H9 (cell line): ENCODE measurements around the gene BSN. TPM values are rescaled to one million over a fixed set of nuclear protein-coding genes. Genes with fewer than 3 reads are reported as not detected.

Experiments
- DNase-seq: peaks from one replicate; pipeline ENCODE4 v3.0.0-alpha.2; 2017
- H2AFZ ChIP-seq: one replicate; pipeline ENCODE4 v1.6.1; 2013; ENCODE audit warnings: mild to moderate bottlenecking, low read length, control low read depth, moderate library complexity
- H2AK5ac ChIP-seq: 2 replicates; pipeline ENCODE4 v1.6.1; 2013; ENCODE audit warnings: low read length, control low read depth, mixed read lengths; ENCODE audit not compliant: insufficient read length
- H2BK120ac ChIP-seq: one replicate; pipeline ENCODE4 v1.6.1; 2013; ENCODE audit warnings: low read depth, mild to moderate bottlenecking, low read length, control low read depth, inconsistent platforms; ENCODE audit not compliant: poor library complexity, severe bottlenecking
- H2BK12ac ChIP-seq: 2 replicates; pipeline ENCODE4 v1.6.1; 2013; ENCODE audit warnings: low read length, control low read depth, mixed read lengths, low read depth; ENCODE audit not compliant: insufficient read length
- H2BK15ac ChIP-seq: 2 replicates; pipeline ENCODE4 v1.6.1; 2013; ENCODE audit warnings: low read depth, low read length, control low read depth
- H2BK20ac ChIP-seq: one replicate; pipeline ENCODE4 v1.6.1; 2013; ENCODE audit warnings: low read depth, mild to moderate bottlenecking, low read length, control low read depth, inconsistent platforms; ENCODE audit not compliant: poor library complexity, severe bottlenecking
- H2BK5ac ChIP-seq: 2 replicates; pipeline ENCODE4 v1.6.1; 2013; ENCODE audit warnings: low read length, control low read depth, mixed read lengths; ENCODE audit not compliant: insufficient read length
- H3K14ac ChIP-seq: 2 replicates; pipeline ENCODE4 v1.6.1; 2013; ENCODE audit warnings: low read length, control low read depth; ENCODE audit not compliant: insufficient read depth
- H3K18ac ChIP-seq: 2 replicates; pipeline ENCODE4 v1.6.1; 2013; ENCODE audit warnings: low read depth, mild to moderate bottlenecking, mixed read lengths, low read length, control low read depth; ENCODE audit not compliant: insufficient read length
- H3K23ac ChIP-seq: 2 replicates; pipeline ENCODE4 v1.6.1; 2013; ENCODE audit warnings: low read length, control low read depth, mixed read lengths, low read depth; ENCODE audit not compliant: insufficient read length
- H3K23me2 ChIP-seq: 2 replicates; pipeline ENCODE4 v1.6.1; 2013; ENCODE audit warnings: low read depth, mild to moderate bottlenecking, mixed read lengths, low read length, control low read depth; ENCODE audit not compliant: insufficient read length, poor library complexity, severe bottlenecking
- H3K27ac ChIP-seq: 2 replicates; pipeline ENCODE4 v1.5.1; 2013; ENCODE audit warnings: low read length, control low read depth, mixed read lengths, low read depth; ENCODE audit not compliant: insufficient read length
- H3K27me3 ChIP-seq: 2 replicates; pipeline ENCODE4 v1.6.1; 2013; ENCODE audit warnings: low read length, control low read depth, inconsistent platforms; ENCODE audit not compliant: insufficient read depth
- H3K4ac ChIP-seq: 2 replicates; pipeline ENCODE4 v1.6.1; 2013; ENCODE audit warnings: low read depth, mild to moderate bottlenecking, control low read depth, inconsistent platforms, low read length, moderate library complexity
- H3K4me1 ChIP-seq: 2 replicates; pipeline ENCODE4 v1.6.1; 2013; ENCODE audit warnings: low read length, control low read depth, inconsistent platforms; ENCODE audit not compliant: insufficient read depth
- H3K4me2 ChIP-seq: 2 replicates; pipeline ENCODE4 v1.6.1; 2013; ENCODE audit warnings: low read length, control low read depth, mixed read lengths; ENCODE audit not compliant: insufficient read length, insufficient read depth
- H3K56ac ChIP-seq: 2 replicates; pipeline ENCODE4 v1.6.1; 2013; ENCODE audit warnings: low read depth, mild to moderate bottlenecking, mixed read lengths, low read length, control low read depth; ENCODE audit not compliant: insufficient read length
- H3K79me1 ChIP-seq: 2 replicates; pipeline ENCODE4 v1.6.1; 2013; ENCODE audit warnings: low read depth, mild to moderate bottlenecking, moderate library complexity, low read length, control low read depth, inconsistent platforms; ENCODE audit not compliant: insufficient read depth, poor library complexity, severe bottlenecking
- H3K79me2 ChIP-seq: 2 replicates; pipeline ENCODE4 v1.6.1; 2013; ENCODE audit warnings: low read length, control low read depth, inconsistent platforms; ENCODE audit not compliant: insufficient read depth
- H3K9ac ChIP-seq: 2 replicates; pipeline ENCODE4 v1.6.1; 2013; ENCODE audit warnings: low read length, control low read depth, mixed read lengths; ENCODE audit not compliant: insufficient read length; ENCODE audit errors: extremely low read depth
- H3K9me3 ChIP-seq: one replicate; pipeline ENCODE4 v1.6.1; 2013; ENCODE audit warnings: low read depth, low read length, inconsistent platforms; ENCODE audit not compliant: control insufficient read depth
- H3T11ph ChIP-seq: one replicate; pipeline ENCODE4 v1.6.1; 2013; ENCODE audit warnings: mild to moderate bottlenecking, low read length, control low read depth, inconsistent platforms
- H4K20me1 ChIP-seq: one replicate; pipeline ENCODE4 v1.6.1; 2013; ENCODE audit not compliant: control insufficient read depth, insufficient read length, insufficient read depth
- H4K5ac ChIP-seq: 2 replicates; pipeline ENCODE4 v1.6.1; 2013; ENCODE audit warnings: low read depth, mild to moderate bottlenecking, mixed read lengths, low read length, control low read depth; ENCODE audit not compliant: insufficient read length
- H4K8ac ChIP-seq: replicated peaks from 2 replicates; pipeline ENCODE4 v1.6.1; 2013; ENCODE audit warnings: low read length, control low read depth, mixed read lengths, low read depth; ENCODE audit not compliant: insufficient read length
- H4K91ac ChIP-seq: 2 replicates; pipeline ENCODE4 v1.6.1; 2013; ENCODE audit warnings: low read depth, mild to moderate bottlenecking, moderate library complexity, mixed read lengths, low read length, control low read depth; ENCODE audit not compliant: insufficient read length
- H3K27ac Mint-ChIP-seq, 3 experiments: 2 replicates in 2 of 3; 3 replicates in 1 of 3; pipeline ENCODE4 v1.8.0; 2020 to 2021; ENCODE audit warnings: mixed read lengths in 3 of 3, mild to moderate bottlenecking in 1 of 3, moderate library complexity in 1 of 3
- H3K27me3 Mint-ChIP-seq: 2 replicates; pipeline ENCODE4 v1.8.0; 2021; ENCODE audit warnings: low read depth, mild to moderate bottlenecking, moderate library complexity, mixed read lengths
- H3K36me3 Mint-ChIP-seq, 3 experiments: 2 replicates in 2 of 3; 3 replicates in 1 of 3; pipeline ENCODE4 v1.8.0; 2020 to 2021; ENCODE audit warnings: low read depth in 3 of 3, mixed read lengths in 3 of 3; ENCODE audit not compliant: insufficient read depth in 1 of 3
- H3K4me1 Mint-ChIP-seq, 2 experiments: 2 replicates each; pipeline ENCODE4 v1.8.0; 2020; ENCODE audit warnings: mixed read lengths in 2 of 2
- H3K4me3 Mint-ChIP-seq, 2 experiments: 2 replicates in 1 of 2; 3 replicates in 1 of 2; pipeline ENCODE4 v1.8.0; 2020 to 2021; ENCODE audit warnings: mild to moderate bottlenecking in 2 of 2, mixed read lengths in 2 of 2, moderate library complexity in 1 of 2
- H3K9me3 Mint-ChIP-seq, 2 experiments: 2 replicates in 1 of 2; 3 replicates in 1 of 2; pipeline ENCODE4 v1.8.0; 2020; ENCODE audit warnings: mild to moderate bottlenecking in 2 of 2, mixed read lengths in 2 of 2, moderate library complexity in 1 of 2
- total RNA-seq: library from RNA; stranded (reverse); gene quantifications from 2 replicates; pipeline ENCODE4 v1.2.1, GENCODE V29; 2021
- TF ChIP-seq, protein P1 (sequence below): fragments of 200-600 bp; sonication (generic); conservative IDR thresholded peaks from 3 replicates; pipeline ENCODE4 v1.8.0; 2021; ENCODE audit warnings: antibody characterized with exemption, mild to moderate bottlenecking

Gene BSN
- total RNA-seq, 1 experiment from 2014 or later, result 2.4 TPM

DNA sequence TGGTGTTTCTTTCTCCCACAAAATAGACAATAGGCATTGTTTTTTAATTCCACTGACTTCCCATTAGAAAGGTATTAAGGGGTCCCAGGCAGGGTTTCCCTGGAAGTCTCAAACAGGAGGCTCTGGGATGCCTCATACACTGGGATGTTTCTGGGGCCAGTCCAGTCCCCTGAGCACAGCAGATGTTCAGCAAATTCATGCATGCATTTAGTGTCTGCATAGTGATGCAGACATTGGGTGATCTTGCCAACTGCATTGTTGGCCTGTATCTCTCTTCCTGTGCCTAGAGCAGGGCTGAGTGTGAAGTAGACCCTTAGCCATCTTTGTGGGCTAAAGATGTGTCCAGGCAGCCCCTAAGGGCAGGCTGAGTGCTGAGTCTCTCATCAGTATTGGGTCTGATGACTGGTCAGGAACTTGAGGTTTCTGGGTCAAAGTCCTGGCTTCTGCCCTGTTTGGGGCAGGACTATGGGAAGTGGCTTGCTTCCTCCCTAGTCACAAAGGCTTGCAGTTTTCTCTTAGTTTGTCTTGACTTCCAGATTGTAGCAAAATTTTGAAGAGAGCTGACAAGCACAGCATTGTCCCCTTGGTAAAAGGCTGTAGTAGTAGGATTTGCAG is 56.5 kb downstream of the BSN start:
- Mint-ChIP-seq H3K27me3 (no peaks in the 10 kb centered on the region), H3K27ac (no peak overlapping the region), H3K4me3 (no peak overlapping the region), H3K9me3 (peaks cover 5 to 6% of the 10 kb centered on the region in 2 experiments; a peak in 3 of 5 replicates), H3K36me3 (peaks cover 0 to 4% (median 2%) of the 10 kb centered on the region in 3 experiments; a peak in 3 of 7 replicates), H3K4me1 (peaks cover 2 to 3% of the 10 kb centered on the region in 2 experiments; a peak in 2 of 4 replicates)
- Histone ChIP-seq H2BK120ac (no peak overlapping the region), H4K91ac (no peak overlapping the region), H4K8ac (no peak overlapping the region), H2AK5ac (no peak overlapping the region), H3K23me2 (no peaks in the 10 kb centered on the region), H2BK20ac (no peak overlapping the region), H3T11ph (no peak overlapping the region), H3K56ac (no peak overlapping the region), H2BK5ac (no peak overlapping the region), H3K14ac (no peak overlapping the region), H3K9ac (no peak overlapping the region), H2BK15ac (no peak overlapping the region), H3K18ac (no peak overlapping the region), H3K79me2 (no peaks in the 10 kb centered on the region), H3K4ac (no peak overlapping the region), H3K27me3 (no peaks in the 10 kb centered on the region), H3K23ac (no peak overlapping the region), H3K9me3 (no peaks in the 10 kb centered on the region), H3K27ac (no peak overlapping the region), H4K5ac (no peak overlapping the region), H3K79me1 (no peaks in the 10 kb centered on the region), H2BK12ac (no peak overlapping the region), H4K20me1 (no peaks in the 10 kb centered on the region), H3K4me2 (no peak overlapping the region), H2AFZ (no peak overlapping the region), H3K4me1 (no peaks in the 10 kb centered on the region)
- no peak for DNase-seq
- TF ChIP-seq, protein P1, sequence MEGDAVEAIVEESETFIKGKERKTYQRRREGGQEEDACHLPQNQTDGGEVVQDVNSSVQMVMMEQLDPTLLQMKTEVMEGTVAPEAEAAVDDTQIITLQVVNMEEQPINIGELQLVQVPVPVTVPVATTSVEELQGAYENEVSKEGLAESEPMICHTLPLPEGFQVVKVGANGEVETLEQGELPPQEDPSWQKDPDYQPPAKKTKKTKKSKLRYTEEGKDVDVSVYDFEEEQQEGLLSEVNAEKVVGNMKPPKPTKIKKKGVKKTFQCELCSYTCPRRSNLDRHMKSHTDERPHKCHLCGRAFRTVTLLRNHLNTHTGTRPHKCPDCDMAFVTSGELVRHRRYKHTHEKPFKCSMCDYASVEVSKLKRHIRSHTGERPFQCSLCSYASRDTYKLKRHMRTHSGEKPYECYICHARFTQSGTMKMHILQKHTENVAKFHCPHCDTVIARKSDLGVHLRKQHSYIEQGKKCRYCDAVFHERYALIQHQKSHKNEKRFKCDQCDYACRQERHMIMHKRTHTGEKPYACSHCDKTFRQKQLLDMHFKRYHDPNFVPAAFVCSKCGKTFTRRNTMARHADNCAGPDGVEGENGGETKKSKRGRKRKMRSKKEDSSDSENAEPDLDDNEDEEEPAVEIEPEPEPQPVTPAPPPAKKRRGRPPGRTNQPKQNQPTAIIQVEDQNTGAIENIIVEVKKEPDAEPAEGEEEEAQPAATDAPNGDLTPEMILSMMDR, result no peak
